ENCODE measurements around the gene UCN2. TPM values are rescaled to one million over a fixed set of nuclear protein-coding genes. Genes with fewer than 3 reads are reported as not detected.

UCN2 gene
- total RNA-seq, 1 experiment from 2014 or later: 0.68 TPM

DNA sequence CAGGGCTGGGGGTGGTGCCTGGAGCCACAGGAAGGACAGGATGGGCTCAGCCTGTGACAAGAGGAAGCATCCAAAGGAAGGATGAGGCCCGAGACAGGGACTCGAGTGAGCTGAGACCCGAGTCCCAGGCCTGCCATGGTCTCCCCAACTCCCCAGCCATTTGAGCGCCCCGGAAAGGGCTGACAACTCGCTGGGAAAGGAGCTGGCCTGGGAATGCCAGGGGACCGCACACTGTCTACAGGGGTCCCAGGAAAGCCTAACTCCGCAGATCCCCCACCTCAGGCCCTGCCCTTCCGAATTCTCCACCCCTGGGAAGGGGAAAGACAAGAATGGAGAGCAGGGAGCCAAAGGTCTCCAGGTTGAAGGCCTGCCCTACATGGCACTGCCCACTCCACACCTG is 38.6 kb downstream of the UCN2 start:
- Histone ChIP-seq H2AFZ (ENCODE audit: low read length) (no peak overlapping the region), H3T11ph (ENCODE audit: low read length) (no peak overlapping the region), H4K5ac (ENCODE audit: insufficient read length, low read depth, low read length) (no peak overlapping the region), H3K4me2 (ENCODE audit: insufficient read depth, insufficient read length, low read length) (no peak overlapping the region), H3K79me1 (ENCODE audit: insufficient read depth, low read depth, low read length, poor library complexity, severe bottlenecking) (no peaks in the 10 kb centered on the region), H4K8ac (replicated peaks; ENCODE audit: insufficient read length, low read depth, low read length) (no peak overlapping the region), H3K9me3 (ENCODE audit: control insufficient read depth, low read depth, low read length) (no peaks in the 10 kb centered on the region), H3K79me2 (ENCODE audit: insufficient read depth, low read length) (no peaks in the 10 kb centered on the region), H4K20me1 (ENCODE audit: control insufficient read depth, insufficient read depth, insufficient read length) (no peaks in the 10 kb centered on the region), H3K27ac (ENCODE audit: insufficient read length, low read depth, low read length) (no peak overlapping the region), H3K14ac (ENCODE audit: insufficient read depth, low read length) (no peak overlapping the region), H3K4ac (ENCODE audit: low read depth, low read length) (no peak overlapping the region), H2BK120ac (ENCODE audit: low read depth, low read length, poor library complexity, severe bottlenecking) (no peak overlapping the region), H2BK20ac (ENCODE audit: low read depth, low read length, poor library complexity, severe bottlenecking) (no peak overlapping the region), H3K23ac (ENCODE audit: insufficient read length, low read depth, low read length) (no peak overlapping the region), H3K9ac (ENCODE audit: extremely low read depth, insufficient read length, low read length) (no peak overlapping the region), H3K23me2 (ENCODE audit: insufficient read length, low read depth, low read length, poor library complexity, severe bottlenecking) (no peaks in the 10 kb centered on the region), H2BK12ac (ENCODE audit: insufficient read length, low read depth, low read length) (no peak overlapping the region), H2BK15ac (ENCODE audit: low read depth, low read length) (no peak overlapping the region), H4K91ac (ENCODE audit: insufficient read length, low read depth, low read length) (no peak overlapping the region), H3K27me3 (ENCODE audit: insufficient read depth, low read length) (no peaks in the 10 kb centered on the region), H3K4me1 (ENCODE audit: insufficient read depth, low read length) (no peaks in the 10 kb centered on the region), H2AK5ac (ENCODE audit: insufficient read length, low read length) (no peak overlapping the region), H3K56ac (ENCODE audit: insufficient read length, low read depth, low read length) (no peak overlapping the region), H2BK5ac (ENCODE audit: insufficient read length, low read length) (no peak overlapping the region), H3K18ac (ENCODE audit: insufficient read length, low read depth, low read length) (no peak overlapping the region)
- TF ChIP-seq, protein P1, sequence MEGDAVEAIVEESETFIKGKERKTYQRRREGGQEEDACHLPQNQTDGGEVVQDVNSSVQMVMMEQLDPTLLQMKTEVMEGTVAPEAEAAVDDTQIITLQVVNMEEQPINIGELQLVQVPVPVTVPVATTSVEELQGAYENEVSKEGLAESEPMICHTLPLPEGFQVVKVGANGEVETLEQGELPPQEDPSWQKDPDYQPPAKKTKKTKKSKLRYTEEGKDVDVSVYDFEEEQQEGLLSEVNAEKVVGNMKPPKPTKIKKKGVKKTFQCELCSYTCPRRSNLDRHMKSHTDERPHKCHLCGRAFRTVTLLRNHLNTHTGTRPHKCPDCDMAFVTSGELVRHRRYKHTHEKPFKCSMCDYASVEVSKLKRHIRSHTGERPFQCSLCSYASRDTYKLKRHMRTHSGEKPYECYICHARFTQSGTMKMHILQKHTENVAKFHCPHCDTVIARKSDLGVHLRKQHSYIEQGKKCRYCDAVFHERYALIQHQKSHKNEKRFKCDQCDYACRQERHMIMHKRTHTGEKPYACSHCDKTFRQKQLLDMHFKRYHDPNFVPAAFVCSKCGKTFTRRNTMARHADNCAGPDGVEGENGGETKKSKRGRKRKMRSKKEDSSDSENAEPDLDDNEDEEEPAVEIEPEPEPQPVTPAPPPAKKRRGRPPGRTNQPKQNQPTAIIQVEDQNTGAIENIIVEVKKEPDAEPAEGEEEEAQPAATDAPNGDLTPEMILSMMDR (conservative IDR thresholded peaks at IDR 0.05): no peak
- H3K9me3 Mint-ChIP-seq: no peaks in the 10 kb centered on the region; a peak in 1 of 5 replicates
- H3K36me3 Mint-ChIP-seq (ENCODE audit: insufficient read depth in 1 of 3, low read depth in 3 of 3): peaks cover 15 to 58% (median 34%) of the 10 kb centered on the region in 3 experiments; a peak in 6 of 7 replicates
- H3K27ac Mint-ChIP-seq: peak overlapping the region in 2 of 3 experiments; percentile 79 to 91; a peak in 1 of 7 replicates
- no peak for DNase-seq
- no peak overlapping the region for H3K4me3 Mint-ChIP-seq
- WGBS (ENCODE audit: extremely low coverage, insufficient read length, low lambda C conversion rate): no CpG with 5 or more reads among the region's 9 CpGs
- H3K27me3 Mint-ChIP-seq (ENCODE audit: low read depth): no peaks in the 10 kb centered on the region
- H3K4me1 Mint-ChIP-seq: no peaks in the 10 kb centered on the region
